Nephron progenitor cell (in vitro differentiated cells): ENCODE measurements around the gene NKX1-2.

Experiments
- DNase-seq: peaks from one replicate; pipeline ENCODE4 v3.0.0; 2021
- H3K27ac Mint-ChIP-seq: 2 replicates; pipeline ENCODE4 v1.8.0; 2021; ENCODE audit warnings: mild to moderate bottlenecking, moderate library complexity, mixed read lengths
- H3K27me3 Mint-ChIP-seq: 2 replicates; pipeline ENCODE4 v1.8.0; 2021; ENCODE audit warnings: mild to moderate bottlenecking, low read depth, mixed read lengths; ENCODE audit not compliant: poor library complexity
- H3K36me3 Mint-ChIP-seq: 2 replicates; pipeline ENCODE4 v1.8.0; 2021; ENCODE audit warnings: low read depth, mixed read lengths
- H3K4me1 Mint-ChIP-seq: 2 replicates; pipeline ENCODE4 v1.8.0; 2021; ENCODE audit warnings: mixed read lengths
- H3K4me3 Mint-ChIP-seq: 2 replicates; pipeline ENCODE4 v1.8.0; 2021; ENCODE audit warnings: mild to moderate bottlenecking, moderate library complexity, mixed read lengths
- H3K9me3 Mint-ChIP-seq: 2 replicates; pipeline ENCODE4 v1.8.0; 2021; ENCODE audit warnings: mild to moderate bottlenecking, moderate library complexity, mixed read lengths
- CTCF ChIP-seq: fragments of 200-600 bp; sonication (generic); IDR thresholded peaks from 2 replicates; pipeline ENCODE4 v1.5.0; 2021; ENCODE audit warnings: antibody characterized with exemption

Gene NKX1-2

GRCh38 chr10:124481717-124482116, 31.9 kb upstream of the NKX1-2 start:
- DNase-seq, result no peak
- Mint-ChIP-seq H3K4me1 (peaks cover 32% of the 10 kb centered on the region), H3K27me3 (no peaks in the 10 kb centered on the region), H3K27ac (no peak overlapping the region), H3K4me3 (no peak overlapping the region), H3K9me3 (peaks cover 10% of the 10 kb centered on the region), H3K36me3 (peaks cover 12% of the 10 kb centered on the region)
- no peak for TF ChIP-seq CTCF

- TF ChIP-seq CTCF, result no peak
- no peak for DNase-seq
- Mint-ChIP-seq H3K9me3 (peaks cover 2% of the 10 kb centered on the region), H3K27me3 (no peaks in the 10 kb centered on the region), H3K27ac (no peak overlapping the region), H3K4me3 (no peak overlapping the region), H3K4me1 (peaks cover 34% of the 10 kb centered on the region), H3K36me3 (peaks cover 3% of the 10 kb centered on the region)
Measured at GRCh38 chr10:124480860-124481259, 31.0 kb upstream of the NKX1-2 start.

- no peaks in the 10 kb centered on the region for H3K27me3 Mint-ChIP-seq
- H3K4me3 Mint-ChIP-seq, result no peak overlapping the region
- no peak for TF ChIP-seq CTCF
- H3K27ac Mint-ChIP-seq, result no peak overlapping the region
- peaks cover 37% of the 10 kb centered on the region for H3K4me1 Mint-ChIP-seq
- no peaks in the 10 kb centered on the region for H3K36me3 Mint-ChIP-seq
- no peak for DNase-seq
- no peaks in the 10 kb centered on the region for H3K9me3 Mint-ChIP-seq
Measured at GRCh38 chr10:124478515-124478914, 28.7 kb upstream of the NKX1-2 start.

- no peak for DNase-seq
- peaks cover 36% of the 10 kb centered on the region for H3K4me1 Mint-ChIP-seq
- no peaks in the 10 kb centered on the region for H3K27me3 Mint-ChIP-seq
- no peaks in the 10 kb centered on the region for H3K36me3 Mint-ChIP-seq
- no peak for TF ChIP-seq CTCF
- no peak overlapping the region for H3K4me3 Mint-ChIP-seq
- H3K9me3 Mint-ChIP-seq, result no peaks in the 10 kb centered on the region
- no peak overlapping the region for H3K27ac Mint-ChIP-seq
Measured at GRCh38 chr10:124477614-124478363, 28.0 kb upstream of the NKX1-2 start.

- H3K4me3 Mint-ChIP-seq, result no peak overlapping the region
- H3K27ac Mint-ChIP-seq, result no peak overlapping the region
- H3K36me3 Mint-ChIP-seq, result no peaks in the 10 kb centered on the region
- H3K9me3 Mint-ChIP-seq, result no peaks in the 10 kb centered on the region
- H3K4me1 Mint-ChIP-seq, result peaks cover 23% of the 10 kb centered on the region
- peaks cover 3% of the 10 kb centered on the region for H3K27me3 Mint-ChIP-seq
- DNase-seq, result no peak
- TF ChIP-seq CTCF, result no peak
Measured at GRCh38 chr10:124476043-124476725, 26.3 kb upstream of the NKX1-2 start.
